GM10266 (cell line): ENCODE measurements around the gene TAS2R3.
"Not testable (repeated sequence)": the region's sequence is repeated elsewhere in the genome, so short reads cannot be mapped to it uniquely, and the experiment has no call there.

Experiments used
- DNase-seq: peaks from one replicate; pipeline ENCODE4 v3.0.0; 2012; ENCODE audit errors: extremely low spot score
- TF ChIP-seq, protein P1 (sequence below): IDR thresholded peaks from 2 replicates; pipeline ENCODE4 v1.5.1; 2012; ENCODE audit warnings: mild to moderate bottlenecking, low read depth; ENCODE audit not compliant: control insufficient read depth, insufficient read depth; ENCODE audit errors: missing control alignments

Gene TAS2R3

DNA sequence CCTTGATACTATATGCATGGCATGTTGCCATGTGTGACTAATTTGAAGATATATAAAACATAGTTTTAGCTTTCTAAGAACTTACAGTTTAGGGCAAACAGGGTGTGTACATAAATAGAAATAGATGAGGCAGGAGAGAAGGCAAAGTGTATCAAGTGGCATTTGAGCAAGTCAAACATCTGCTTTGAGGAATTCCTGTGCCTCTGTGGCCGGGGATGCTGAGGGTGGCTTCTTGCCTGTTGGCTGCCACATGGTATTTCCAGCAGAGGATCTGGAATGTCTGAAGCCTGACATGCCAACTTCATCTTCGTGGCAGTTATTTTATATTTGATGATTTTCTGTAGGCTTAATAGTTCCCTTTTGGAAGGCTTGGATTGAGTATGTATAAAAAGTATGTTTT lies 19.8 kb upstream of the TAS2R3 start:
- DNase-seq: no peak
- TF ChIP-seq, protein P1, sequence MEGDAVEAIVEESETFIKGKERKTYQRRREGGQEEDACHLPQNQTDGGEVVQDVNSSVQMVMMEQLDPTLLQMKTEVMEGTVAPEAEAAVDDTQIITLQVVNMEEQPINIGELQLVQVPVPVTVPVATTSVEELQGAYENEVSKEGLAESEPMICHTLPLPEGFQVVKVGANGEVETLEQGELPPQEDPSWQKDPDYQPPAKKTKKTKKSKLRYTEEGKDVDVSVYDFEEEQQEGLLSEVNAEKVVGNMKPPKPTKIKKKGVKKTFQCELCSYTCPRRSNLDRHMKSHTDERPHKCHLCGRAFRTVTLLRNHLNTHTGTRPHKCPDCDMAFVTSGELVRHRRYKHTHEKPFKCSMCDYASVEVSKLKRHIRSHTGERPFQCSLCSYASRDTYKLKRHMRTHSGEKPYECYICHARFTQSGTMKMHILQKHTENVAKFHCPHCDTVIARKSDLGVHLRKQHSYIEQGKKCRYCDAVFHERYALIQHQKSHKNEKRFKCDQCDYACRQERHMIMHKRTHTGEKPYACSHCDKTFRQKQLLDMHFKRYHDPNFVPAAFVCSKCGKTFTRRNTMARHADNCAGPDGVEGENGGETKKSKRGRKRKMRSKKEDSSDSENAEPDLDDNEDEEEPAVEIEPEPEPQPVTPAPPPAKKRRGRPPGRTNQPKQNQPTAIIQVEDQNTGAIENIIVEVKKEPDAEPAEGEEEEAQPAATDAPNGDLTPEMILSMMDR: no peak

DNA sequence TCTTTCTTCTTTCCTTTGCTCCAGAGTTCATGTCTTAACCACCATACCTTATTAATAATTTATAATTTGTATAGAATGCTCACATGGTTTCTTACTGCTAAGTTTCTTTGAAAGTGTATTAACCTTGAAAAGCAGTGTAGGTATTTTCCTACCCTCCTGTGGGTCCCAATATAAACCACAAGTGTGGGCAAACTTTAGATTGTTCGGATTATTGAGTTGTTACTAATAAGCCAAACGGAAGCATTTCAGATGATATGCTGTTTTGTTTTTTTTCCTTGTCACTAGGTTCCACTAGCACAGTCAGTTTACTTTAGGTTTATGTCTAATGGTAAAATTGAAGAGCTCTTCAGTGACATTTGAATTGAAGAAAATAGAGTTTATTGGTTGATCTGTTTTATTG lies 15.5 kb upstream of the TAS2R3 start:
- TF ChIP-seq, protein P1: no peak
- DNase-seq: no peak

DNA sequence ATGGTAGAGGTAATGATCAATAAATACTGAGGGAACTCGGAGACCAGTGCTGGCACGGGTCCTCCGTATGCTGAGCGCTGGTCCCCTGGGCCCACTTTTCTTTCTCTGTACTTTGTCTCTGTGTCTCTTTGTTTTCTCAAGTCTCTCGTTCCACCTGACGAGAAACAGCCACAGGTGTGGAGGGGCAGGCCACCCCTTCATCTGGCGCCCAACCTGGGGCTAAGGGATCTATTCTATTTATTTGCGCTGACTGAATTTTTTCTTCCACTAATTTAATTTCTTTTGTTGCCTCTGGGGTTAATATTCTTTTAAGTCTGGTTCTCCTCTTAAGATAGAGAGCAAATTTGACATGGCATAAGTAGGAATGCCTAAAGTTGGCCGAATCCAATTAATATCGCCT lies 12.0 kb upstream of the TAS2R3 start:
- not testable (repeated sequence) for DNase-seq

DNA sequence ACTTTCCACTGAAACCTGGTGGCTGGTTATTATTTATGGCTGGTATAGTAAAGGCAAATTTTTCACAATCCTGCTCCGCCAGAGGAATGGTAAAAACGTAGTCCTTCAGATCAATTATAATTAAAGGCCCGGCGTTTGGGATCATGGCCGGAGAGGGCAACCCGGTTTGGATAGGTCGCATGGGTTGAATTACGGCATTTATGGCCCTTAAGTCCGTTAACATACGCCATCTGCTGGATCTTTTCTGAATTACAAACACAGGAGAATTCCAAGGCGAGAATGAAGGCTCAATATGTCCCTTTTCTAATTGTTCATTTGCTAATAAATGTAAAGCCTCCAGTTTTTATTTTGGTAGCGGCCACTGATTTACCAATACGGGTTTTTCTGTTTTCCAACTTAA lies 11.3 kb upstream of the TAS2R3 start:
- no peak for DNase-seq
- TF ChIP-seq, protein P1: peak; percentile 31

GRCh38 chr7:141754939-141755338 lies 9.0 kb upstream of the TAS2R3 start:
- TF ChIP-seq, protein P1: peak; percentile 39
- no peak for DNase-seq

DNA sequence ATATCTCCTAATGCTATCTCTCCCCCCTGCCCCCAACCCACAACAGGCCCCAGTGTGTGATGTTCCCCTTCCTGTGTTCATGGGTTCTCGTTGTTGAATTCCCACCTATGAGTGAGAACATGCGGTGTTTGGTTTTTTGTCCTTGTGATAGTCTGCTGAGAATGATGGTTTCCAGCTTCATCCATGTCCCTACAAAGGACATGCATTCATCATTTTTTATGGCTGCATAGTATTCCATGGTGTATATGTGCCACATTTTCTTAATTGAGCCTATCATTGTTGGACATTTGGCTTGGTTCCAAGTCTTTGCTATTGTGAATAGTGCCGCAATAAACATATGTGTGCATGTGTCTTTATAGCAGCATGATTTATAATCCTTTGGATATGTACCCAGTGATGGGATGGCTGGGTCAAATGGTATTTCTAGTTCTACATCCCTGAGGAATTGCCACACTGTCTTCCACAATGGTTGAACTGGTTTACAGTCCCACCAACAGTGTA lies 6.2 kb downstream of the TAS2R3 start:
- DNase-seq: not testable (repeated sequence)

- TF ChIP-seq, protein P1: no peak
These were observed 12.5 kb downstream of the TAS2R3 start, which contains the start of gene TAS2R4 for GRCh38 chr7:141776374-141776773. TAS2R4 (plus strand) TSS chr7:141776674; CDS start chr7:141778489, 1,815 bp downstream.

GRCh38 chr7:141785706-141786552 lies 22.0 kb downstream of the TAS2R3 start:
- DNase-seq: peak; percentile 56
- TF ChIP-seq, protein P1: peak; percentile 88

More at GRCh38 chr7:141776374-141776773, 12.5 kb downstream of the TAS2R3 start, which contains the start of gene TAS2R4:
- no peak for DNase-seq
